ENCODE results near the gene RGS6.

The RGS6 gene

GRCh38 chr14:72478471-72478893 lies 546.3 kb downstream of the RGS6 start:
- TF ChIP-seq CTCF (IDR thresholded peaks at IDR 0.05; ENCODE audit: low read depth, low read length), result no peak
- H3K4me3 ChIP-seq (replicated peaks in 1 of 2; ENCODE audit: low read depth in 2 of 2, low read length in 2 of 2), result no peak overlapping the region
- no peak for DNase-seq (ENCODE audit: low read depth in 2 of 2)

- TF ChIP-seq CTCF (IDR thresholded peaks at IDR 0.05; ENCODE audit: low read depth, low read length), result no peak
- DNase-seq (ENCODE audit: low read depth in 2 of 2), result no peak
- H3K4me3 ChIP-seq (replicated peaks in 1 of 2; ENCODE audit: low read depth in 2 of 2, low read length in 2 of 2), result no peak overlapping the region
These were observed 547.3 kb downstream of the RGS6 start for GRCh38 chr14:72479461-72479931.

- no peak overlapping the region for H3K4me3 ChIP-seq (replicated peaks in 1 of 2; ENCODE audit: low read depth in 2 of 2, low read length in 2 of 2)
- peak in 1 of 2 donors; percentile 13 for DNase-seq (ENCODE audit: low read depth in 2 of 2)
- no peak for TF ChIP-seq CTCF (IDR thresholded peaks at IDR 0.05; ENCODE audit: low read depth, low read length)
These were observed 548.4 kb downstream of the RGS6 start for GRCh38 chr14:72480464-72481243.

GRCh38 chr14:72483311-72483710 lies 551.1 kb downstream of the RGS6 start:
- DNase-seq (ENCODE audit: low read depth in 2 of 2), result no peak
- H3K4me3 ChIP-seq (replicated peaks in 1 of 2; ENCODE audit: low read depth in 2 of 2, low read length in 2 of 2), result no peak overlapping the region
- no peak for TF ChIP-seq CTCF (IDR thresholded peaks at IDR 0.05; ENCODE audit: low read depth, low read length)

- H3K4me3 ChIP-seq (replicated peaks in 1 of 2; ENCODE audit: low read depth in 2 of 2, low read length in 2 of 2), result no peak overlapping the region
- TF ChIP-seq CTCF (IDR thresholded peaks at IDR 0.05; ENCODE audit: low read depth, low read length), result no peak
- DNase-seq (ENCODE audit: low read depth in 2 of 2), result no peak
These were observed 553.5 kb downstream of the RGS6 start for GRCh38 chr14:72485695-72486094.

- DNase-seq (ENCODE audit: low read depth in 2 of 2), result no peak
- no peak for TF ChIP-seq CTCF (IDR thresholded peaks at IDR 0.05; ENCODE audit: low read depth, low read length)
- no peak overlapping the region for H3K4me3 ChIP-seq (replicated peaks in 1 of 2; ENCODE audit: low read depth in 2 of 2, low read length in 2 of 2)
These were observed 556.3 kb downstream of the RGS6 start for GRCh38 chr14:72488514-72488913.
